HG02884 (cell line): Measurements from ENCODE around the gene SLC22A17.

ENCODE experiments used
- ATAC-seq: cut with Tn5 transposase; IDR thresholded peaks from one replicate; pipeline ENCODE4 v1.9.1; 2021; ENCODE audit warnings: mild to moderate bottlenecking, moderate library complexity; ENCODE audit not compliant: unreplicated experiment

SLC22A17 gene

DNA sequence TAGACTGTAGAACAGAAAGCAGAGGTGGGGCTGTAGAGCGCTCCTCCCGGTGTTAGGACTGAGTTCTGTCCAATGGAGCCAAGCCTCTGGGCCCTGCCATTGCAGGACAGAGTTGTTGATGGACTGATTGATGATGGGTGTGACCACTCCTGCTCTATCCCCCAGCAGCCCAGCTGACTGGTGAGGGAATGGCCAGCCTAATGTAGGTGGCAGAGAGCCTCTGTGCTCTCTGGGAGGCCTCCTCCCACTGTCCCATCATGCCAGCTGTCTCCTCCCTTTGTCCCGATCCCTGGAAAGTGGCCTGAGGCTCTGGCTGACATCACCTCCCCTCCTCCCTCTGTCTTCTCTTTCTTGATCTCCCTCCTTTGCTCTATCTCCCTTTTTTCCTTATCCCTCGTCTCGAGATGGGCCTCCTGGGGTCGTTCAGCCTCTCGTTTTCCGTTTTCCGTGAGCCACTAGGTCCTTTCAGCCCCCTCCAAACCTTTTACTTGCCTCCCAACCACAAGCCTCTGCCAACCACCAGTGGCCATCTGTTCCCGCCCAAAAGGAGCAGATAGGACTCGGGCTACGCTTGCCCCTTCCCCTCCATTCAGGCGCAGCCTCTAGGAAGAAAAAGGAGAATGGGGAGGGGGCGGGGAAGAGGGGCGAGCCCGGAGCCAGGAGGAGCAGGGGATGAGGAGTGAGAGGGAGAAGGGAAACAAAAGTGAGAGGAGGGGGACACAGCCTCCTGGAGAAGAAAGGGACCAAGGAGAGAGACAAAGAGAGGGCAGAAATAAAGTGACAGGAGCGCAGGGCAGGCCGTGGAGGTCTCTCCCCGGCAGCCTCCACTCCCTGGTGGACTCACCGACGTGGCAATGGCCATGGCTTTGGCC is 11.7 kb upstream of the SLC22A17 start:
- no peak for ATAC-seq

DNA sequence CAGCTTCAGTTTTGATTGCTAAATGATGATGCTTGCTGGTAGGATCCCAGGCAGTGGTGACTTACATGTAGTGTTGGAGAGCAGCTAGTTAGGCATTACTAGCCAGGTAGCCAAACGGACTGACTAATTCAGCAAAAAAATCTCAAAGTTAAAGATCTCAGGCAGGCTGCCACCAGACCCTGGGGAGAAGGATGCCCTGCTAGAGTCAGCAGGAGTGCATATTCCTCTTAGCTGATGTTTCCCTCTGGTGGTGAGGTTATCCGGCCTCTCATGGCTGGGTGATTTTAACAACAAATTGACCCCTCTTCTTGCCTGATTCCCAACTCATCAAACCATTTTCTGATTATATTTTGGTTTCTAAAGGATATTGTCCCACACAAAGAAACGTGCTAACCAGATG is 9.5 kb upstream of the SLC22A17 start:
- ATAC-seq: no peak

DNA sequence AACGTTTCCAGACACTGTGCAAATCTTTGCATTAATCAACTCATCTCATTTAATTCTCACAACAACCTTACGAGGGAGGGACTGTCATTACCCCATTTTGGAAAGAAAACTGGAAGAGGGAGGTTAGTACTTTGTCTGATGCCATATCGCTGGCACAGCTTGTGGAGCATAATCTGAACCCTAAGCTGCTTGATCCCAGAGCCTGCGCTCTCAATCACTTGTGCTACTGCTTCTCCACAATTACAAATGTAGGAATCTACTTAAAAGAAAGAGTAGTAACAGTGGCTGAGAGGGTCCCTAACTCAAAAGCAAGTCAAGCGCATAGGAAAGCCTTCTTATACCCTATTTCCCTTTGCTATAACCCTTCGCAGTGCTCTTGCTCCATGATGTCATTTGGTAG is 9.1 kb upstream of the SLC22A17 start:
- no peak for ATAC-seq

DNA sequence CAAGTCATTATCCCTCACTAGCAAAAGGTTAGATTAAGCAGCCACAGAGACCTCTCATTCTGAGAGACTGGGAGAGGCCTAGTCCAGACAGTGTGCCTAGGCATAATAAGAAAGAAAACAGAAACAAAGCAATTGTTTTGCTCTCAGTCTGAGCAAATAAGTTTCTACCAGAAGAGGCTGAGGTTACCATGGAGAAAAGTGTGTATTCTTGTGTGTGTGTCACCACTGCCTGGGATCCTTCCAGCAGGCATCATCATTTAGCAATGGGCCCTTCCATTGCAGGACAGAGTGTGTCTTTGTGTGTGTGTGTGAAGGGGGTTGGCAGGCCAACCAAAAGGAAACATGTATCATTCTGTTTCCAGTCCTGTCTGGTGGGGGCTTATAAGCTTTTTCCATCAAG is 8.6 kb upstream of the SLC22A17 start:
- no peak for ATAC-seq

DNA sequence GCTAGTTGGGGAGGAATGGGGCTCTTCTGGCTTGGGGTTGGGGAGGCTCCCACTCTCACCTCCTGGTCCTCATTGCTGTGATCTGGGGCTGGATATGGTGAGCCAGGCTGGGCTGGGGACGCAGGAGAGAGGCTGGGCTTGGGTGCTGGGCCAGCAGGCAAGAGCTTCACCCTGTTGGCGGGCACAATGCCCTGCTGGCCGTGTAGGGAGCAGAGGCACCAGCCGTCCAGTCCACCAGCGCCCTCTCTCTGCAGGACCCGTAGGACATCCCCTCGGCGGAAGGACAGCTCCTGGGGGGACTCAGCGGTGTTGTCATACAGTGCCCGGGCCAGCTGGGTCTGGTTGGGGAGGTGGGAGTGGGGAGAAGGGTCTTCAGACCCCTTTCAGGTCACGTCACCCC is 7.8 kb upstream of the SLC22A17 start:
- no peak for ATAC-seq

DNA sequence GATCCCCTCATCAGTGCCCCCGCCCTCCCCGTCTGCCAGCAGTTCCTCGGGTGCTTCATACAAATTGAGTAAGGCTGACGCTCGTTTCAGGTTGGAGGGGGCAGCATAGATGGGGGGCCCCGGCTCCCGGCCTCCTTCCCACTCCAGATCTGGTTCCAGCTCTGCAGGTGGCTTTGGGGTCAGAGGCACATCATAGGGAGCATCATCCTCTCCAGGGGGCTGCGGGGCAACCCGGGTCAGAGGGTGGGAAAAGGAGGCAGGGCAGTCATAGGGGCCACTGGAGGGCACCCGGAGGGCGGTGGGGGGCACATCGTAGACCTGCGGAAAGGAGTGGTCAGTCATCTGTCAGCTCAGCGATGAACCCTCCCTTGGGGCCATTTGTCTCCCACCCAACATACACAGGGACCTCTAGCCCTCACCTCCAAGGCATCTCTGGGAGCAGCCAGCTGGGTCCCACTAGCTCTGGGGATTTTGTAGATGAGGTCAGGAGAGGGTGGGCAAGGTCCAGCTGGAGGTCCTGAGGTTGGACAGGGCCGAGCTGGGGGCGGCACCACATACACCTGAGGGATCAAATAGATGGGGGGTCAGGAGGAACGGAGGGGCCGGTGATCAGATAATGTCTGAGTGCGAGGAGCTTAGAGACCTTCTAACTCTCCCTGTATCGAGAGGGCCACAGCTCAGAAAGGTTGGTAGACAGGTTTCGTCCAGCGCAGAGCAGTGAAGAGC is 7.2 kb upstream of the SLC22A17 start:
- no peak for ATAC-seq

DNA sequence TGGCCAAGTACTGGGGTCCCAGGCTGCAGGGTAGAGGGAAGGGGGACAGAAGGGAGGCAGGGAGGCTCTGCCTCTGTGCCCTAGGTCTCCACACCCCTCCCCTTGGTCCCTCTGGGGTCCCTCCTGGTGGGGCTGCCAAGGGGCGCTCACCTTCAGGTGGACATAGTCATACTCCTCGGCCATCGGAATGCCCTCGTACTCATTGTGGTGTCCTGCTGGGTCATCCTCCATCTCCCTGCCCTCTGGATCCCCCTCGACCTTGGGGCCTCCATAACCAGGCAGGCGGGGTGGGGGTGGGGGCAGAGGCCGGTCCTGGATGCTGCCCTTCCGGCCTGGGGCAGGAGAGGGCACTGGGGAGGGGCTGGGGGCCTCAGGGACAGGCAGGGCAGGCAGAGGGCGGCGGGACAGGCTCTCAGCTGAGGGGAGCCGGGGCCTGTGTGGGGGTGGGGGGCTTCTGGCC is 6.5 kb upstream of the SLC22A17 start:
- ATAC-seq: no peak

DNA sequence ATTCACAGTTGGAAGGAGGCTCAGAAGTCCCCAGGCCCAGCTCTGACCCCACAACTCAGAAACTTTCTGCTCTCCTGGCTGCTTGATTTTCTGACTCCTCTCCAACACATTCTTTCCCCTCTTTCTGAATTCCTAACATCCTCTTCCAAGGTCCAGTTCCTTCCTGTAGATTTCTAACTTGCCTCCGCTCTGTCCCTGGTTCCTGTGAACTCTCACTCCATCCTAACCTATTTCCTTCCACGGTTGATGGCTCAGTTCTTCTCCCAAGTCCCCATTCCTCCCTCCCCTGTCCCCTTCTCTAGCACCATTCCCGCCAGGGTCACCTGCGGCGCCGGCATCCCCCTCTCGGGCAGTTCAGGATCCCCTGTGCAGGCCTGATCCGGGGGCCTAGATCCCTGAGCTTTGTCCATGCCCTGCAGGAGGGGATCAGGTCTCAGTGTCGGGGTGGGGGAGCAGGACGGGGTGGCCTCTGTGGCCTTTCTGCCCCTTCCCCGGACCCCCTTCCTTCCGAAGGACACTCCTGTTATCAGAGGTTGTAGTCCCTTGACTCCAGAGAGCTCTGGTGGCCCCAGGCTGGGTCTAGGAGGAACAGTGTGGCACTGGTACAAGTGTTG is 6.0 kb upstream of the SLC22A17 start:
- ATAC-seq: no peak

DNA sequence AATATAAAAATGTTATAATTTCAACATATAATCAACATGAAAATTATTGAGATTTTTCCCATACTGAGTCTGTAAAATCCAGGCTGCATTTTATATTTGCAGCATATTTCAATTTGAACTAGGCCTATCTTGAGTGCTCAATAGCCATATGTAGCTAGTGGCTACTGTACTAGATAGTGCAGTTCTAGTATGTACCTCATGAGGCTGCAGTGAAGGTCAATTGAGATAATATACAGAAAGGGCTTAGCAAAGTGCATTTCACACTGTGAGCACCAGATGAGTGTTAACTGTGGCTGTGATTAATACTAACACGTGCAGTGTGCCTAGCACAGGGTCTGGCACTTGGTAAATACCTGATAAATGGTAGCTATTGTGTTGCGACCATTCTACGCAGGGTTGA is 5.4 kb upstream of the SLC22A17 start:
- ATAC-seq: no peak

DNA sequence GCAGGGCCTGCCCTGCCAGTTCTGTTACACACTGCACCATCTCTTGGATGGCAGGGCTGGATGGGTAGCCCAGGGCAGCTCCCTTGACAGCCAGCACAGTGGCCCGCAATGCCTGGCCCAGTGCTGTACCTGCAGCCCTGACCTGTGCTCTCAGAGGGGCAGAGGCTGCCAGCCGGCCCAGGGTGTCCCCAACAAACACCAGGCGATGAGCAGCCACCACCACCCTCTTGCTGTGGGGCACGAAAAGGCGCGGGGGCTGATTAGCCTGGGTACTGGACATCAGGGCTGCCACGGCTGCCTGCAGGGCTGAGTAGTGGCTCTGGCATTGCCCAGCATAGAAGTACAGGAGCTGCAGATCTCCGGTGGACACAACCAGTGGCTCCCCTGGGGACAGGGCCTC is 4.6 kb upstream of the SLC22A17 start:
- ATAC-seq: no peak

DNA sequence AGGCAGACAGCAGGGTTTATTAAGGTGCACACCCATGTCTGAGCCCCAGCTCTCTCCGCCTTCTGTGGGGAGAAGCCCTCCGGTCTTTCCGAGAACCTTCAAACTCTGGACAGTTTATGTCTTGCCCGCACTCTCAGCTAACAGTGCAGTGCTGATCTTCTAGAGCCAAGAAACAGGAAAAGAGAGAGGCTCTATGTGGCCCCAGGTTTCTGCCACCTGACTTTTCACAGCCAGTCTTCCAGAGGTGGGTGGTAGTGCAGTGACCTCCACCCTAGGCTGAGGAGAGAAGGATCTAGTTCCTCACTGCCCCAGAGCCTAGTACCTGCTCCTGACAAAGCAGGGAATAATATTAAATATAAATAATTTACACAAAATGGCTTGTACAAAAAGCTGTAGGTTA is 4.0 kb upstream of the SLC22A17 start:
- no peak for ATAC-seq

DNA sequence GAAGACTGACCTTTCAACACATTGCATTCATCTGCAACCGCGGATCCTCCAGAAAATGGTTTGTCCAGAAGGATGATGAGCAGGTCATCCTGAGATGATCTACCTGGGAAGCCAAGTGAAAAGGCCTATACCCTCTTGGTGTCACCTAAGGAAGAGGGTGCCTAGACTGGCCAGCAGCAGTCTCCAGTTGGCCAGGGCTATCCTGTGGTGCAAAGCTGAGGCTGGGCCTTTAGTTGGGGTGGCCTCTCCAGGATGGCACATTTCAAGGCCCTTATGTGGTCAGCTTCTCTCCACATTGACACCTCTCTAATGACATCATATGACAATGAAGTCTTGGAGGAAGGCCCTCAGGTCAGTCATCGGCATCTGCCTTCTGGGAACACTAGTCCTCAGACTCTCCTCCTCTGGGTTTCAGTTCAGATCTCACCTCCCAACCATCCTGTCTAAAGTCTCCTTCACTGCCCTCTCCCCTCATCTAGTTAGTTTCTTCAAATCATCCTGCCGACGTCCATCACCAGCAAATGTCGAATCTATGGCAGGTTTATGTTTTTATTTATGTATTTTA is 3.3 kb upstream of the SLC22A17 start:
- ATAC-seq: no peak

DNA sequence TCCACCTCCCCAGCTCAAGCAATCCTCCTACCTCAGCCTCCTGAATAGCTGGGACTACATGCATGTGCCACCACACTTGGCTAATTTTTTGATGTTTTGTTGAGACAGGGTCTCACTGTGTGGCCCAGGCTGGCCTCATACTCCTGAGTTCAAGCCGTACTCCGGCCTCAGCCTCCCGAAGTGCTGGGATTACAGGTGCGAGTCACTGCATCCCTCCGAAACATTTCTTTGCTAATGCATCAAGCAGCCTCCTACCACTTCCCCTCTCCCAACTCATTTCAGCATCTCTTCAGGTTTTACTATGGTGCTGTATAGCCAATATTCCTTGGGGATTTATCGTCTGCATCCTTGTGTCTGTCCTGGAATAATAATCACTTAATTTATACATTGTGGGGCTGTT is 2.3 kb upstream of the SLC22A17 start:
- ATAC-seq: no peak

DNA sequence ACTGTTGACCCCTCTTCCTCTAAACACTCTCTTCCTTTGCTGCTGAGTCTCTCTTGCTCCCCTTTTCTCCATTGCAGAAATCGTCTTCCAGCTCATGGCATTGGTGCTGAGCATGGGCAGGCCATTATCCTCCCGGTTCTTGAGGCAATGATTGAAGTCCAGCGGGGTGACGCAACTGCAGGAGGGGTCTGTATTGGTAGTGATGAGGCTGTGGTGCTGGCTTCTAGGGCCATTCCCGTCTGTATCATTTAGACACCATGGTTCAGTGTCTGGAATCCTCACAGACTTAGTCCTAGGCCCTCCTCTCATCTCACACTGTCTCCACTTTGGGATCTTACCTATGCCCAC is 720 bp upstream of the SLC22A17 start:
- no peak for ATAC-seq

DNA sequence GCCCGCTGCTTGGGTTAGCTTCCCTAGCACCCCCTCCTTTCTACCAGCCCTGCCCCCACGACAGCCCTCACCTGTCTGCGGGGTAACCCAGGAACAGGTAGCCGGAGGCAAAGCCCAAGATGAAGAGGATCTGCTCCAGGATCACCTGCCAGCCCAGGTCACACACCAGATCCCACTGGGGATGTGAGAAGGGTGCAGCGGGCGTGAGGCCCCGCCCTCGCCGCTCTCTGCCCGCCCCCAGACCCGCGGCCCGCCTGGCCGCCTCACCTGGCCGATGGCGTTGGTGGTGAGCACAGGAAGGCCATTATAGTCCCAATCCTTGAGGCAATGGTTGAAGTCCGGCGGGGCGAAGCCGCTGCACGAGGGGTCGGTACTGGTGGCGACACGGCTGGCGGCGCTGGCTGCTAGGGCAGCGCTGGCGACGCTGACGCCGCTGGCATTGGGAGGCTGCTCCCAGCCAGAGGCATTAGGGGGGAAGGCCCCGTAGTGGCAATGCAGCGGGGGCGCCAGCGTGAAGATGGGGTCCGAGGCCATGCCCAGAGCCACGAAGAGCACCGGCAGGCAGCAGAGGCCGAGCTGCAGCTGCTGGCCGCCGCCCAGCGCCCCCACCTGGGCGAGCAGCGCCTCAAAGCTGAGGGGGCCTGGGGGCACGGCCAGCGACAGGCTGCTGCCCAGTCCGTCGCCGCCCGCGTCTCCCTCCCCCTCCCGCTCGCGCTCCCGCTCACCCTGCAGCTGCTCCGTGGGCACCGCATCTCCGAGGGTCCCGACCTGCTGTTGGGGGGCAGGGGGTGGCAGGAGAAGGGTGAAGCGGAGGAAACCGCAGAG is 794 bp downstream of the SLC22A17 start:
- no peak for ATAC-seq

DNA sequence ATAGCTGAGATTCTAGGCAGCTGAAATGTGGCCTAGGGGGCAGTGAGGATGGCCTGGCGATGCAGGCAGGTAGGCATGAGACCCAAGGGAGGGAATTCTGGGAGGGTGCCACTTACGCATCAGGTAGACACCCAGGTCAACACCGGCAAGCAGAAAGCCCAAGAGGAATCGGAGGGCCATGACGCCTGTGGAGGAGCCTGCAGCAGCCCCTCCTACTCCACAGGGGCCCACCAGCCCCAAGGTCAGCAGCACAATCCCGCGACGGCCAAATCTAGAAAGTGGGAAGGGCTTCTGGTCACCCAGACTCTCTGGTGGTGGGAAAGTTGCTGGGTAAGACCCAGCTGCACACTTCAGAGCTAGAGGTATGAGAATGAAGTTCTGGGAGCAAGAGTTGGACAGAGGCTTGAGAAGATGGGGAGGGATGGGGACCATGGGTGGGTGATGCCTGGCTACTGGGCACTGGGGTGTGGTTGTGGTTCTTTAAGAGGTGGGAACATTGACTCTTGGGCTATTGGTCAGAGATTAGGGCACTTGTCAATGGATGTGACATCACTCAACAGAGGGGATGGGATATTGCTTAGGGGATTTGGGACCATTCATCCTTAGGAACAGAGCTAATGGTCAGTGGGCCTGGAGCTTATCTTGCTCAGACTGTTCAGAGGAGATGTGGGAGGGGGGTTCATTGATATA is 3.4 kb downstream of the SLC22A17 start:
- no peak for ATAC-seq

DNA sequence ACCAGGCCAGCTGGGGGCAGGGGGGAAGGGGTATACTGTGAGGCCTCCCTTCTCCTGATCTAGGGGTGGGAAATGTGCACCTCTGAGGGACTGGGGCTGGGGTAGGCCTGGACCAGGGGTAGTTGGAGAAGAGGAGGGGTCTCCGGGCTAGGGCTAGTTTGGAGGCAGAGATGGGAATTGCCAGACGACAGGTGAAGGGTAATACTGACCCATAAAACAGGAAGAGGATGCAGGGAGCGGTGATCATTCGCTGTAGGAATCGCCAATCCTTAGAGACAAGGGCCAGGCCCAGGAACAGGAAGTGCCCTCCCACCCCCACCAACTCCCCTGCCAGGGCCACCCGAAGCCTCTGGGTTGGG is 4.4 kb downstream of the SLC22A17 start:
- ATAC-seq: no peak

DNA sequence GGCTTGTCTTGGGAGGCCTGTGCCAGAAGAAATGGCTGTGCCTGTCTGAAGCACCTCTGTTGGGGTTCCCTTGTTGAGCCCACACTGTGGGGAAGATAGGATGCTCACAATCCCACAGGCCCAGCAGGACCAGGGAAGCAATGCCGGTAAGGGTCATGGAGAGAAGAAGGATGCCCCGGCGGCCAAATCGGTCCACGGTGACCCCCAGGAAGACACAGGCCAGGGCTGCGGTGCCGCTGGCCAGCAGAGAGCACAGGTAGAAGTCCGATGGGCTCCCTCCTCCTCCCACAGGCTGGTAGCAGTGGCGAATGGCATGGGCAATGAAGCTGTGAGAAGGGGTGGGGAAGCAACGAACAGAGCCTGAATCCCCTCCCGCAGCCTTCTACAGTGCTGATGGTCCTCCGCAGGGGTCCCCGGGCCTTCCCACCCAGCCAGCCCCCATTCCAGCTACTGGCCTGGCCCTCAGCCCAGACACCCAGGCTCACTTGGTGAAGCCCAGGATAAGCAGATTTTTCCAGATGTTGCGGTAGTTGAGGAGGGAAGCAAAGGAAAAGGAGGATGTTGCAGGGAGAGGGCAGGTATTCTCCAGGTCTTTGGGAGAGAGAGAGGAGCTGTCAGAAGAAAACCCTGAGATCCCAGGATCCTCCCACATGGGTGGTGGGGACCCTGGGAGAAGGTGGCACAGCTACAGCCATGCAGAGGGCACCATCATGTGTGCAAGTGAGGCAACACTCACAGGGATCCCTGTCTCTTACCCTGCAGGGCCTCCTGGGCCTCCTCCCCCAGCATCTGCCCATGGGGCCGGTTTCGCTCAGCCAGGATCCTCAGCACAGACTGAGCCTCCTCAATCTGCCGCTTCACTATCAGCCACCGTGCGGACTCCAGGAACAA is 5.0 kb downstream of the SLC22A17 start:
- ATAC-seq: no peak

DNA sequence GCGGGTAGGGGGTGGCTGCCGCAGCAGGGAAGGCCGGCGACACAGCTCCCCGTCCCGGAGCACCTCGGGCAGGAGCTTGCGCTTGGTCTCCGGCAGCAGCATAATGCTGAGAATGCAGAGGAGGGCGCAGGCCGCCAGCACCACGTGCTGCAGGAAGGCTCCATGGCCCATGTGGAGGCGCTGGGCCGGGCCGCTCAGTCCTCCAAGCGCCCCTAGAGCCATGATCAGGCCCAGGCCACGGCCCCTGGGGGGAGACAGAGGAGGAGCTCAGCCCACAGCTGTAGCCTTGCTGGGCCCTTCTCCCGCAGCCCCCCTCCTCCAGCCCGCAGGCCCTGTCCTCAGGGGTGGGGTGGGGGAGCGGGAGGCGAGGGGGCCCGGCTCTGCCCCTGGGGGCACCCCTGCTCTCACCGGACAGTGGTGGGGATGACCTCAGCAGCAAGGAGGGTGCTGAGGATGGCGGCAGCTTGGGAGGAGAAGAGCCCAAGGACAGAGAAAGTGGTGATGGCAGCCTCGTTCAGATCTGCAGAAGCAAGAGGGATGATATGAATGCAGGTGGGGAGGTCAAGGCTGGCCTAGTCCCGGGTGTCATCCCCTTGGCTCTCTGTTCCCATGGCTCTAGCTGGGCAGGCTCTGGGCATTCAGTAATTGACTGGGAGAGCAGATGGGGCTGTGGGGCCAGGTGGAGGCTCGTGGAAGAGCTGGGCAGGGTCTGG is 5.8 kb downstream of the SLC22A17 start:
- ATAC-seq: no peak
